HG03280 (cell line): ENCODE measurements around the gene HCRTR1.
A peak's percentile ranks its signal among the peaks of the same experiment; 100 is the strongest.
"Not testable (repeated sequence)": the region's sequence is repeated elsewhere in the genome, so short reads cannot be mapped to it uniquely, and the experiment has no call there.

Source experiments
- ATAC-seq: cut with Tn5 transposase; IDR thresholded peaks from one replicate; pipeline ENCODE4 v1.9.1; 2021; ENCODE audit warnings: mild to moderate bottlenecking, moderate library complexity; ENCODE audit not compliant: unreplicated experiment

The HCRTR1 gene

GRCh38 chr1:31581821-31582810 is 35.4 kb upstream of the HCRTR1 start:
- no peak for ATAC-seq

- no peak for ATAC-seq
Observed at GRCh38 chr1:31583082-31583994, 34.2 kb upstream of the HCRTR1 start.

- no peak for ATAC-seq
Observed at GRCh38 chr1:31583995-31584868, 33.3 kb upstream of the HCRTR1 start.

- no peak for ATAC-seq
Observed at GRCh38 chr1:31584869-31585735, 32.4 kb upstream of the HCRTR1 start.

GRCh38 chr1:31585736-31586365 is 31.6 kb upstream of the HCRTR1 start:
- no peak for ATAC-seq

- ATAC-seq: no peak
Observed at GRCh38 chr1:31586376-31587327, 30.8 kb upstream of the HCRTR1 start.

GRCh38 chr1:31587328-31587699 is 30.2 kb upstream of the HCRTR1 start:
- not testable (repeated sequence) for ATAC-seq

- ATAC-seq: no peak
Observed at GRCh38 chr1:31587720-31588423, 29.6 kb upstream of the HCRTR1 start.

- ATAC-seq: no peak
Observed at GRCh38 chr1:31588751-31589515, 28.6 kb upstream of the HCRTR1 start.

GRCh38 chr1:31591425-31592093 is 25.9 kb upstream of the HCRTR1 start:
- ATAC-seq: no peak

GRCh38 chr1:31592132-31592531 is 25.4 kb upstream of the HCRTR1 start:
- no peak for ATAC-seq

- ATAC-seq: no peak
Observed at GRCh38 chr1:31593136-31593665, 24.3 kb upstream of the HCRTR1 start.

GRCh38 chr1:31593770-31594632 is 23.5 kb upstream of the HCRTR1 start:
- peak; percentile 63 for ATAC-seq

- no peak for ATAC-seq
Observed at GRCh38 chr1:31595836-31596736, 21.4 kb upstream of the HCRTR1 start.
